Thymus (tissue), 14 donors: ENCODE data around the gene CD300H. TPM values are rescaled to one million over a fixed set of nuclear protein-coding genes. Genes with fewer than 3 reads are reported as not detected.
A peak's percentile ranks its signal among the peaks of the same experiment; 100 is the strongest.

Source experiments
- DNase-seq, 9 donors: peaks; one replicate each; pipeline ENCODE4 v3.0.0-alpha.2; 2013; ENCODE audit warnings: low spot score in 9 of 9, low read depth in 6 of 9, missing footprints in 1 of 9
- H3K27ac ChIP-seq, 2 donors: one replicate each; pipeline ENCODE4 v1.5.1; 2013; ENCODE audit warnings: control low read depth in 1 of 2, low read depth in 1 of 2, low read length in 1 of 2, mild to moderate bottlenecking in 1 of 2, moderate library complexity in 1 of 2
- H3K27me3 ChIP-seq, 2 donors: one replicate each; pipeline ENCODE4 v1.5.1; 2013; ENCODE audit warnings: low read length in 1 of 2; ENCODE audit not compliant: control insufficient read depth in 2 of 2, insufficient read depth in 1 of 2
- H3K36me3 ChIP-seq, 2 donors: one replicate each; pipeline ENCODE4 v1.5.1; 2013; ENCODE audit warnings: low read length in 1 of 2, mild to moderate bottlenecking in 1 of 2, moderate library complexity in 1 of 2; ENCODE audit not compliant: control insufficient read depth in 2 of 2, insufficient read depth in 2 of 2
- H3K4me1 ChIP-seq, 2 donors: one replicate each; pipeline ENCODE4 v1.5.1; 2013; ENCODE audit warnings: low read length in 2 of 2; ENCODE audit not compliant: control insufficient read depth in 2 of 2, insufficient read depth in 2 of 2
- H3K4me3 ChIP-seq, 2 donors: one replicate each; pipeline ENCODE4 v1.5.1; 2013; ENCODE audit warnings: low read length in 2 of 2, control low read depth in 1 of 2, mild to moderate bottlenecking in 1 of 2
- H3K9me3 ChIP-seq, 2 donors: one replicate each; pipeline ENCODE4 v1.5.1; 2013; ENCODE audit warnings: low read length in 1 of 2, mild to moderate bottlenecking in 1 of 2; ENCODE audit not compliant: control insufficient read depth in 2 of 2, insufficient read depth in 1 of 2
- WGBS: extraction: QIAGEN DNeasy Blood & Tissue Kit; methylation state at CpG from one replicate; pipeline ENCODE4 v1.1.7; 2013; 5-methylcytosine and 5-hydroxymethylcytosine counted together
- long read RNA-seq, 10 donors: transcript quantifications; one replicate each; lab custom pipeline, GENCODE V29; 2026
- polyA plus RNA-seq: library from polyadenylated mRNA; stranded (reverse); fragments of 200-250 nt; gene quantifications from one replicate; pipeline ENCODE4 v1.2.3, GENCODE V29; 2013
- total RNA-seq: library from RNA; stranded (reverse); fragments of 120-200 nt; gene quantifications from one replicate; pipeline ENCODE4 v1.2.4, GENCODE V29; 2013
- donor health status: healthy.

Gene CD300H
- total RNA-seq (0.38 TPM), polyA plus RNA-seq (2.8 TPM)
- long read RNA-seq, donor 1 = 0 reads
- long read RNA-seq, donor 2 = 0 reads
- long read RNA-seq, donor 3 = 0 reads
- long read RNA-seq, donor 4 = 0 reads
- long read RNA-seq, donor 5 = 0 reads
- long read RNA-seq, donor 6 = 0 reads
- long read RNA-seq, donor 7 = 0 reads
- long read RNA-seq, donor 8 = 0 reads
- long read RNA-seq, donor 9, partial matches to known transcripts = 0 of 1 reads
- long read RNA-seq, donor 9, other reads (novel, unspliced or antisense) = 0 of 1 reads
- long read RNA-seq, donor 10 = 0 reads

DNA sequence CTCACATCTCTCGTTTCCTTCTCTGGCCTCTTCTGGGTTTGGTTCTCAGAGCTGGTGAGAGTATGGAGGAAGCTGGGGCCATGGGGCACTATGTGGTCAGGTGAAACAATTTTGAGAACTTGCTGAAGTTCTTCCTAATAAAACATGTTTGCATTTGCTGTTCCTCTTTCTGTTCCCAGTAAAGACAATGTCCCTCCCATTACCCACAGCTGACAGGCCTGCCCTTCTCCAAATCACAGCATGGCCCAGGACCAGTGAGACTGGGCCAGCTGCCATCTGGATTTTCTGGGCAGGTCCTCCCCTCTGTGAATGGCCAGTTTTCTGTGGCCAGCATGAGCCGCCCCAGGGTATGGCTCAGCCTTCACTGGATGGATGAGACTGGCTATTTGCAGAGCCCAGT lies at the start of gene CD300H:
CD300H (minus strand) TSS at position 113 of the 400 bp plus-strand sequence.
- H3K4me1 ChIP-seq = peaks cover 0 to 9% of the 10 kb centered on the region in 2 donors
- H3K4me3 ChIP-seq = no peak within 1 kb of the TSS
- peaks cover 0 to 19% of the 10 kb centered on the region in 2 donors for H3K27me3 ChIP-seq
- H3K9me3 ChIP-seq = no peaks in the 10 kb centered on the region
- peak in 1 of 9 donors; percentile 5 for DNase-seq
- no peak within 1 kb of the TSS for H3K27ac ChIP-seq
- WGBS = 75% methylated on average over 2 of the region's 2 CpGs
- H3K36me3 ChIP-seq = no peaks in the 10 kb centered on the region

DNA sequence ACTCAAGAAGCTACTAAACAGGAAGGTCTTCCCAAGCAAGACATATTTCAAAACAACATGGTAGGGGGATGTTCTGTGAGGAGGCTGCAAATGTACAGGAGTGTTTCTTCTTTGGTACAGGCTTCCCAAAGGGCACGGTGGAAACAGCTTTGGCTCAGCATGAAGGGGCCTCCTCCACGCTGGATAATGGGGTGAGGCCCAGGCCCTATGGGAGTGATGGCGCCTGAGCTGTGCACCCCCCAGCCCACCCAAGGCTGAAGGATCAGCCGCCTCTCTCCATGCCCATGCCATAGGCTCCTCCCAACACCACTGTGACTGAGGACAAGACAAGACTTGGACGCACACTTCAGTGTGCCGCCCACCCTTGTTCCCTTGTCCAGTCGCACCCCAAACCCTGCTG lies 49.4 kb upstream of the CD300H start:
- peaks cover 0 to 14% of the 10 kb centered on the region in 2 donors for H3K27me3 ChIP-seq
- DNase-seq = no peak
- 98% methylated on average over 7 of the region's 7 CpGs for WGBS

GRCh38 chr17:74612046-74612445 lies 44.7 kb upstream of the CD300H start:
- H3K9me3 ChIP-seq = no peaks in the 10 kb centered on the region
- H3K27me3 ChIP-seq = peaks cover 0 to 16% of the 10 kb centered on the region in 2 donors
- H3K4me1 ChIP-seq = no peaks in the 10 kb centered on the region
- no peak for DNase-seq
- WGBS = 92% methylated on average over 6 of the region's 6 CpGs
- no peak overlapping the region for H3K4me3 ChIP-seq
- no peak overlapping the region for H3K27ac ChIP-seq
- no peaks in the 10 kb centered on the region for H3K36me3 ChIP-seq

More for the DNA sequence above, 49.4 kb upstream of the CD300H start:
- H3K4me1 ChIP-seq = no peaks in the 10 kb centered on the region
- no peaks in the 10 kb centered on the region for H3K36me3 ChIP-seq
- H3K9me3 ChIP-seq = no peaks in the 10 kb centered on the region
- H3K27ac ChIP-seq = no peak overlapping the region
- H3K4me3 ChIP-seq = no peak overlapping the region

- Histone ChIP-seq H3K4me3 (no peak overlapping the region), H3K27ac (no peak overlapping the region), H3K9me3 (no peaks in the 10 kb centered on the region), H3K4me1 (no peaks in the 10 kb centered on the region), H3K27me3 (peaks cover 0 to 12% of the 10 kb centered on the region in 2 donors), H3K36me3 (no peaks in the 10 kb centered on the region)
- 48% methylated on average over 2 of the region's 2 CpGs for WGBS
- peak in 3 of 9 donors; percentile 9 to 40 (median 21) for DNase-seq
Observed at GRCh38 chr17:74610108-74610507, 42.8 kb upstream of the CD300H start.

- peaks cover 0 to 9% of the 10 kb centered on the region in 2 donors for H3K4me1 ChIP-seq
- H3K27ac ChIP-seq = no peak overlapping the region
- 99% methylated on average over 3 of the region's 3 CpGs for WGBS
- DNase-seq = no peak
- peaks cover 0 to 13% of the 10 kb centered on the region in 2 donors for H3K27me3 ChIP-seq
- no peaks in the 10 kb centered on the region for H3K9me3 ChIP-seq
- no peak overlapping the region for H3K4me3 ChIP-seq
- H3K36me3 ChIP-seq = no peaks in the 10 kb centered on the region
Observed at GRCh38 chr17:74608511-74608910, 41.2 kb upstream of the CD300H start.

DNA sequence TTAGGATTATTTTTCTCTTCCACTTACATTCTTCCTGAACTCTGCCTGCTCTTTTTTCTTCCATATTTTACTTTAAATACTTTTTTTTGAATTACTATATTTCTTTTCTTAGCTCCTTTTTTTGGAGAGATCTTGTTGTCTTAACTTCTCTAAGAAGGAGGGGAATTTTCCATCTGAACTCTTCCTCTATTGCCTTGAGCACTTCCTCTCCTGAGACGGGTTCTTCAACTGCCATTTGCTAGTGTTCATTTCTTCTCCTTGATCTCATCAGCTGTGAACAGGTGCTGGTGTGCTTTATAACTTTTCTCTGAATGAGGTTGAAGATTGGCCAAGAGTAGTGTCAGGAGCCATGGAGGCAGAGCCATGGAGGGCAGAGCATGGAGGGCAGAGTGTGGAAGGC lies 39.9 kb upstream of the CD300H start:
- Histone ChIP-seq H3K4me1 (peaks cover 0 to 21% of the 10 kb centered on the region in 2 donors), H3K9me3 (no peaks in the 10 kb centered on the region), H3K4me3 (no peak overlapping the region), H3K27ac (no peak overlapping the region), H3K36me3 (no peaks in the 10 kb centered on the region), H3K27me3 (peaks cover 0 to 12% of the 10 kb centered on the region in 2 donors)
- WGBS = 3% methylated on average over 1 of the region's 1 CpG
- no peak for DNase-seq

- no peak overlapping the region for H3K4me3 ChIP-seq
- WGBS = 90% methylated on average over 8 of the region's 8 CpGs
Observed at GRCh38 chr17:74606050-74606449, 38.7 kb upstream of the CD300H start.

DNA sequence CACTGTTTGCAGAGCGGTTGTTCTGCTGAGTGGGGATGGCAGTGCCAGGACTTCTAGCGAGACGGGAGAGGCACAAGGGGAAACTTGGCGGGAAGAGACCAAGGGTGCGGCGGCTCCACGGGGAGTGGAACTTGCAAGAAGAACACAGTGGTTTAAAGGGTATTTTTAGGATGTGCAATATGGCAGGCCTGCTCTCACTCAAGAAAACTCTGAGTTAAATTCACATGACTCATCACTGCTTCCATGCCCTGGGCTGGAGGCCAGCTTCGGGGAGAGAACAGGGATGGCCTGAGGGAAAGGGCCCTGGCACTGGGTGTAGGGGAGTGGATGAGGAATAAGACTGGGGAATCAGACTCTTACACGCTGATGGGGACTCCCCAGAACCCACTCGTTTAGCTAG lies 38.1 kb upstream of the CD300H start:
- Histone ChIP-seq H3K9me3 (peaks cover 0 to 3% of the 10 kb centered on the region in 2 donors), H3K27me3 (peaks cover 0 to 12% of the 10 kb centered on the region in 2 donors), H3K4me1 (peaks cover 0 to 23% of the 10 kb centered on the region in 2 donors), H3K36me3 (no peaks in the 10 kb centered on the region), H3K4me3 (no peak overlapping the region), H3K27ac (no peak overlapping the region)
- 79% methylated on average over 10 of the region's 10 CpGs for WGBS
- DNase-seq = no peak

More at GRCh38 chr17:74606050-74606449, 38.7 kb upstream of the CD300H start:
- Histone ChIP-seq H3K36me3 (no peaks in the 10 kb centered on the region), H3K9me3 (peaks cover 0 to 3% of the 10 kb centered on the region in 2 donors), H3K27me3 (peaks cover 0 to 12% of the 10 kb centered on the region in 2 donors), H3K27ac (no peak overlapping the region), H3K4me1 (peaks cover 0 to 23% of the 10 kb centered on the region in 2 donors)
- no peak for DNase-seq

DNA sequence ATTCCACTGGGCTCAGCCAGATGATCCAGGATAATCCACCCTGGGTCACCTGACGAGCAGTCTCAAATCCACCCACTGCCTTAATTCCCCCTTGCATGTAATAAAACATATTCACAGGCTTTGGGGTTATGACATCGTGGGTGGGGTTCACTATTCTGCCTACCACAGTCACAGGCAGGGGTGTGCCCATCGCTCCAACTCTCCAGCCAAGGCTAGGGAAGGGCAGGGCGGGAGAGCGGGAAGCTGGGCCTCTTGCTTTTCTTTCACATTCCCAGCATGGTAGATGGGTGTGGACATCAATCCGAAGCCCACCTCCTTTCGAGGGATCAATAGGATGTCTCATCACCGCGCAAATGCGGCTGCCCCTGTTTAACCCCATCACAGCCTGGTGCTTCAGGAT lies 37.5 kb upstream of the CD300H start:
- WGBS = 92% methylated on average over 10 of the region's 10 CpGs
- Histone ChIP-seq H3K27me3 (peaks cover 0 to 12% of the 10 kb centered on the region in 2 donors), H3K9me3 (peaks cover 0 to 3% of the 10 kb centered on the region in 2 donors), H3K36me3 (no peaks in the 10 kb centered on the region), H3K4me3 (no peak overlapping the region), H3K27ac (no peak overlapping the region), H3K4me1 (peaks cover 0 to 23% of the 10 kb centered on the region in 2 donors)
- DNase-seq = no peak
